Stimulated activated CD8-positive, alpha-beta memory T cell treated with anti-CD3 and anti-CD28 coated beads, Interleukin-15, amount 100 ng/mL, for 4 hours (primary cell): ENCODE measurements around the gene FAM200A.
A peak's percentile ranks its signal among the peaks of the same experiment; 100 is the strongest.
"Not testable (repeated sequence)": the region's sequence is repeated elsewhere in the genome, so short reads cannot be mapped to it uniquely, and the experiment has no call there.

ENCODE experiments used
- DNase-seq, 2 donors: peaks; one replicate each; pipeline ENCODE4 v3.0.0-alpha.2; 2020; ENCODE audit warnings: low read depth in 2 of 2

FAM200A gene

GRCh38 chr7:99504281-99504602, 47.7 kb downstream of the FAM200A start:
- DNase-seq: no peak

GRCh38 chr7:99501236-99501635, 50.7 kb downstream of the FAM200A start:
- DNase-seq: not testable (repeated sequence)

GRCh38 chr7:99500637-99501009, 51.3 kb downstream of the FAM200A start:
- DNase-seq: no peak

GRCh38 chr7:99499721-99500636, 51.9 kb downstream of the FAM200A start, which contains the start of gene ZNF394:
ZNF394 (minus strand) TSS chr7:99500281; CDS start chr7:99500093, 188 bp downstream.
- DNase-seq: peak; percentile 76 to 79

- peak in 1 of 2 donors; percentile 9 for DNase-seq
These were observed 52.6 kb downstream of the FAM200A start for GRCh38 chr7:99499371-99499720.

GRCh38 chr7:99498546-99498944, 53.4 kb downstream of the FAM200A start:
- no peak for DNase-seq

- no peak for DNase-seq
These were observed 54.0 kb downstream of the FAM200A start for GRCh38 chr7:99497766-99498545.
